ENCODE data around the gene PRCD. TPM values are rescaled to one million over a fixed set of nuclear protein-coding genes. Genes with fewer than 3 reads are reported as not detected.
A peak's percentile ranks its signal among the peaks of the same experiment; 100 is the strongest.

The PRCD gene
- total RNA-seq, 1 experiment from 2014 or later = 2.5 TPM

DNA sequence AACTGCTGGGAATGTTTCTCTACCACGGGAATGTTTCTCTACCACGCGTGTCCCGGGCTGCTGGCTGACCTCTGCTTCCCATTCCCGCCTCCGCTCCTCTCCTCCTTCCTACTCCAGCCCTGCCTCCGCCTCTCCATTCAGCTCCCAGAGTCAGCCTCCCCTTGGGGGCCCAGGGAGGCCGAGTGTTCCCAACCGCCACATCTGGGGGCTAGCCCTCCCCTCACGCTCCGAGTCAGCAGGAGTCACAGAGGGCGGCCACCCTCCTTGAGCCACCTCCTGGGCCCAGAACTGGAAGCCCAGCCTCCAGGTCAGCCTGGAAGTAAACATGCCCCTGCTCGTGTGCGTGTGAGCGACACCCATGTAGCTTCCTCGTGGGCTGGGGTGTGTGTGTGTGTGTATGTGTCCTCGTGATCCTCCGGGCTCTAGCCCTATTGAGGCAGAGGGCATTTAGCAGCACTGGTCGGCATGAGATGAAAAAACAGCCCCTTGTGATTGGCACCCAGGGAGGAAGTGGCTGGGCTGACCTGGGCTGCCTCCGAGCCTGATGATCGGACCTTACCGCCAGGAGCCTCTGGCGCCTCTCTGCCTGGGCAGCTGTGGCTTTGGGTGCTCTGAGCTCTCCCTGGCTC is 9.6 kb upstream of the PRCD start:
- CTCF ChIA-PET = interaction anchor here (1.2 kb wide), 2 partner anchors 16 to 94 kb away, joined by 3 to 9 read pairs; no protein-coding TSS in a partner anchor
- no peak for ATAC-seq
- POLR2A ChIA-PET (ENCODE audit: unreplicated experiment) = no interaction called here

DNA sequence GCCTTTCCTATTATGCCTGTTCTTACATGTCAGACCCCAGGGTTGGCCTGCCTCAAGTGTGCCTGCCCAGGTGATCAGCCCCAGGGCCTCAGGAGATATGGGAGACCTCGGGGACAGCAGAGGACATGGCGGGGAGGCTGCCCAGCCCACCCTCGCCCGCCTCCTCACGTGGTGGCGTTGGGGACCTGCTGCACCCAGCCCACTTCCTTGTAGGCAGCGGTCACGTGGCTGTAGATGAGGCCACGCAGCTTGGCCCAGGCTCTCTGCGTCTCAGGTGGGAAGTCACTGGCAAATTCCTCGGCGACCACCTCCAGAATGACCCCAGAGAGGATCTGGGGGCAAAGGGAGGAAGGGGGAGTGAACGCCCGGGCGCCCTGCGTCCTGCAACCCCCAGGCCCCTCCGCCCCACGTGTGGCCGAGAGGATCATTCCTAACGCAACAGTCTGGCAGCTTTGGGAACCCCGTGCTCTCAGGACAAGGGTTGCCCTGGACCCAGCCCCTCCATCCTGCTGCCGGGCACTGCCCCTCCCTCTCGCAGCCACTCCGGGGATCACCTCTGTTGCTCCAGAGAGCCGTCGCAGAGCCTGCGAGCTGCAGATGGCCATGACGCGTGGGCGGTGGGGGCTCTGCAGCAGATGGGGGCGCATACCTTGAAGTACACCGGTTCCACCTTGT is 8.9 kb upstream of the PRCD start:
- Histone ChIP-seq H3K79me2 (ENCODE audit: low read length) (no peaks in the 10 kb centered on the region), H3K9ac (ENCODE audit: low read length) (0 out of 2 replicates have a peak overlapping the region, but pooled peaks have one; percentile 55), H3K9me2 (replicated peaks; ENCODE audit: low read length) (no peaks in the 10 kb centered on the region), H3K4me2 (ENCODE audit: low read length) (no peak overlapping the region), H3K27me3 (ENCODE audit: low read length) (no peaks in the 10 kb centered on the region), H3K9me3 (ENCODE audit: low read length) (no peaks in the 10 kb centered on the region), H3K4me3 (ENCODE audit: low read length) (no peak overlapping the region), H3F3A (ENCODE audit: low read length, unreplicated experiment) (no peaks in the 10 kb centered on the region), H4K20me1 (ENCODE audit: low read length) (no peaks in the 10 kb centered on the region), H3K36me3 (ENCODE audit: low read depth, low read length) (no peaks in the 10 kb centered on the region), H3K4me1 (ENCODE audit: insufficient read depth, low read length) (peaks cover 37% of the 10 kb centered on the region), H3K27ac (ENCODE audit: low read length) (peak overlapping the region; percentile 71), H2AFZ (ENCODE audit: low read length) (no peak overlapping the region; the same call in 1 of the 2 replicates)
- ATAC-seq (no peak), DNase-seq (no peak)
- no TSS peak for BruUV-seq (replicated peaks)
- ChIA-PET CTCF (no interaction called here), POLR2A (ENCODE audit: unreplicated experiment) (no interaction called here)
- intact Hi-C loops (cut with micrococcal nuclease) = no loop called here
- TF ChIP-seq EZH2phosphoT487 (IDR thresholded peaks at IDR 0.05; ENCODE audit: borderline replicate concordance, low read length) = no peak
- no peak for TF ChIP-seq EZH2 (IDR thresholded peaks at IDR 0.05; ENCODE audit: low read length, unreplicated experiment)
- TF ChIP-seq, protein P1, sequence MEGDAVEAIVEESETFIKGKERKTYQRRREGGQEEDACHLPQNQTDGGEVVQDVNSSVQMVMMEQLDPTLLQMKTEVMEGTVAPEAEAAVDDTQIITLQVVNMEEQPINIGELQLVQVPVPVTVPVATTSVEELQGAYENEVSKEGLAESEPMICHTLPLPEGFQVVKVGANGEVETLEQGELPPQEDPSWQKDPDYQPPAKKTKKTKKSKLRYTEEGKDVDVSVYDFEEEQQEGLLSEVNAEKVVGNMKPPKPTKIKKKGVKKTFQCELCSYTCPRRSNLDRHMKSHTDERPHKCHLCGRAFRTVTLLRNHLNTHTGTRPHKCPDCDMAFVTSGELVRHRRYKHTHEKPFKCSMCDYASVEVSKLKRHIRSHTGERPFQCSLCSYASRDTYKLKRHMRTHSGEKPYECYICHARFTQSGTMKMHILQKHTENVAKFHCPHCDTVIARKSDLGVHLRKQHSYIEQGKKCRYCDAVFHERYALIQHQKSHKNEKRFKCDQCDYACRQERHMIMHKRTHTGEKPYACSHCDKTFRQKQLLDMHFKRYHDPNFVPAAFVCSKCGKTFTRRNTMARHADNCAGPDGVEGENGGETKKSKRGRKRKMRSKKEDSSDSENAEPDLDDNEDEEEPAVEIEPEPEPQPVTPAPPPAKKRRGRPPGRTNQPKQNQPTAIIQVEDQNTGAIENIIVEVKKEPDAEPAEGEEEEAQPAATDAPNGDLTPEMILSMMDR (conservative IDR thresholded peaks at IDR 0.05; ENCODE audit: low read depth, low read length) = no peak

More for the DNA sequence above, 9.6 kb upstream of the PRCD start:
- no peaks in the 10 kb centered on the region for H4K20me1 ChIP-seq (ENCODE audit: low read length)
- TF ChIP-seq EZH2 (IDR thresholded peaks at IDR 0.05; ENCODE audit: low read length, unreplicated experiment) = no peak
- TF ChIP-seq, protein P1 (conservative IDR thresholded peaks at IDR 0.05; ENCODE audit: low read depth, low read length) = no peak
- peak overlapping the region; percentile 55 for H3K9ac ChIP-seq (ENCODE audit: low read length)
- DNase-seq = no peak
- no peaks in the 10 kb centered on the region for H3K79me2 ChIP-seq (ENCODE audit: low read length)
- H3K4me2 ChIP-seq (ENCODE audit: low read length) = peak overlapping the region; percentile 34; the same call in 1 of the 2 replicates
- no peak overlapping the region for H3K4me3 ChIP-seq (ENCODE audit: low read length)
- H3K9me2 ChIP-seq (replicated peaks; ENCODE audit: low read length) = no peaks in the 10 kb centered on the region
- H3K36me3 ChIP-seq (ENCODE audit: low read depth, low read length) = no peaks in the 10 kb centered on the region
- H3F3A ChIP-seq (ENCODE audit: low read length, unreplicated experiment) = no peaks in the 10 kb centered on the region
- H3K27ac ChIP-seq (ENCODE audit: low read length) = peak overlapping the region; percentile 71
- intact Hi-C loops (cut with micrococcal nuclease) = no loop called here
- no peaks in the 10 kb centered on the region for H3K27me3 ChIP-seq (ENCODE audit: low read length)
- peaks cover 38% of the 10 kb centered on the region for H3K4me1 ChIP-seq (ENCODE audit: insufficient read depth, low read length)
- H2AFZ ChIP-seq (ENCODE audit: low read length) = peak overlapping the region; percentile 25; the same call in 1 of the 2 replicates
- H3K9me3 ChIP-seq (ENCODE audit: low read length) = no peaks in the 10 kb centered on the region
- BruUV-seq (replicated peaks) = no TSS peak

All from PC-3 (cell line).